NOMO-1 treated with DMSO at 0.1 percent for 48 hours (cell line): ENCODE results near the gene RPUSD2.
A peak's percentile ranks its signal among the peaks of the same experiment; 100 is the strongest.
"Not testable (repeated sequence)": the region's sequence is repeated elsewhere in the genome, so short reads cannot be mapped to it uniquely, and the experiment has no call there.

ENCODE experiments used
- DNase-seq: peaks from one replicate; lab custom pipeline; 2025; ENCODE audit not compliant: unreplicated experiment; lab: John Stamatoyannopoulos, UW

RPUSD2 gene

GRCh38 chr15:40564591-40565332 lies 4.3 kb upstream of the RPUSD2 start, which contains the start of gene CCDC32:
TSS of gene CCDC32 (minus strand) at chr15:40565042. CDS start at chr15:40563015, 2,027 bp downstream.
- DNase-seq = peak; percentile 99

GRCh38 chr15:40565333-40566238 lies 3.5 kb upstream of the RPUSD2 start:
- DNase-seq = no peak

DNA sequence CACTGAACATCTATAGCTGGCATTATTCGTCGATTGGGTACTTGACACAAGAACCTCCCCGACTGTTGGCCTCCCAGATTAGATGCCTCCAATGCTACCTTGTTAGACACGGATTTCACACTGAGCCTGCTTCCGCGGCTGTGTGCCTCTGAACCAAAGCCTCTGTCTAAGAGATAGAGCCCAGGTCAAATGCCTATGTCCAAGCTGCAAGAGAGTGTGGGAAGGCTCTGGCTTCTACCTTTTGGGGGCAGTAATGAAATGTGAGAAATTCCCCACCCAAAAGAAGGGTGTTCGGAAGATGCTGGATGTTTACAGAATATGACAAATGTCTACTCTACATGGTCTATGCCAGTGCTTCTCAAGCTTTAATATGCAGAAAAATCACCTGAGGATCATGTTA lies 2.0 kb upstream of the RPUSD2 start:
- peak; percentile 37 for DNase-seq

GRCh38 chr15:40575113-40575512 lies 6.0 kb downstream of the RPUSD2 start:
- no peak for DNase-seq

- not testable (repeated sequence) for DNase-seq
These were observed 7.8 kb downstream of the RPUSD2 start for GRCh38 chr15:40576914-40577313.

GRCh38 chr15:40578892-40579291 lies 9.8 kb downstream of the RPUSD2 start:
- DNase-seq = no peak

DNA sequence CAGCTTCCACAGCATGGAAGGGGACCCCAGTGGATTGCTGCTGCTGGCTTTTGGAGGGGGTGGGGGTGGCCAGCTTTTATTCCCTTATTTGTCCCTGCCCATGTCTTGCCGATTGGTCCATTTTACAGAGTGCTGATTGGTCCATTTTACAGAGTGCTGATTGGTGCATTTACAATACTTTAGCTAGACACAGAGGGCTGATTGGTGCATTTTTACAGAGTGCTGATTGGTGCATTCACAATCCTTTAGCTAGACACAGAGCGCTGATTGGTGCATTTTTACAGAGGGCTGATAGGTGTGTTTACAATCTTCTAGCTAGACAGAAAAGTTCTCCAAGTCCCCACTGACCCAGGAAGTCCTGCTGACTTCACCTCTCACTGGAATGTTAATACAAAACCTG lies 12.7 kb downstream of the RPUSD2 start:
- DNase-seq = not testable (repeated sequence)

DNA sequence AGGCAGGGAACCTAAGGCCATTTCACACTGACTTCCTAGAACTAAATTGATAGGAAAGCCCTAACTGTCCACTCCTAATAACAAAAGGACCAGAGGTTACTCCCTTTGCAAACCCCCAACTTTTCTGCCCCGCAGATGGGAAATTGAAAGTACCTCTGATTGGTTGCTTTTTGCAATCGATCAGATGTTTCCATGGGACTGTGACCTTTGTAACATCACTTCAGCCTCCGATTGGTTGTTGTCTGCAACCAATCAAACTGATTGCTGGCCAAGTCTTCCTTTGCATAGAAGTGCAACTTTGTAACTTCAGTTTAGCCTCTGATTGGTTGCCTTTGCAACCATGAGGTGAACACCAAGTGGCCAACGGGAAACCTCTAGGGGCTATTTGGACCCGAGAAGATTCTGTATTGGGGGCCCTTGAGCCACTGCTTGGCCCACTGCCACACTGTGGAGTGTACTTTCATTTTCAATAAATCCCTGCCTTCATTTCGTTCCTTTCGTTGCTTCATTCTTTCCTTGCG lies 13.7 kb downstream of the RPUSD2 start:
- DNase-seq = peak; percentile 94

DNA sequence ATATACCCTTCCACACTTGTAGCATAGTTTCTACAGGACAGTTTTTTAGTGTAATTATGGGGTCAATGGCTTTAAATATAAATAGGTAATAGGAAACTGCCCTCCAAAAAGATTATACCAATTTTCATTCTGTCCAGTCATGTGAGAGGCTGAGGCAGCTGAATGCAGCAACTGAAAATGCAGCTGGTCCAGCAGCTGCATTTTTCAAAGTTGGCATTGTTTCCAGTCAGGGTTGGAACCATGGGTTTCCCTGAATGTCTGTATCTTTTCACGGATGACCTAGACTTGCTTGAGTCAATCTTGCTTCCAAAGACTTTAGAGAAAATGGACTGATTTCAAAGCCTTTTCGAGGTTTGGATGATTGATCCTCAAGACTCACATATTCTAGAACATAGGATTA lies 15.1 kb downstream of the RPUSD2 start:
- DNase-seq = no peak

GRCh38 chr15:40590667-40591050 lies 21.6 kb downstream of the RPUSD2 start:
- no peak for DNase-seq

DNA sequence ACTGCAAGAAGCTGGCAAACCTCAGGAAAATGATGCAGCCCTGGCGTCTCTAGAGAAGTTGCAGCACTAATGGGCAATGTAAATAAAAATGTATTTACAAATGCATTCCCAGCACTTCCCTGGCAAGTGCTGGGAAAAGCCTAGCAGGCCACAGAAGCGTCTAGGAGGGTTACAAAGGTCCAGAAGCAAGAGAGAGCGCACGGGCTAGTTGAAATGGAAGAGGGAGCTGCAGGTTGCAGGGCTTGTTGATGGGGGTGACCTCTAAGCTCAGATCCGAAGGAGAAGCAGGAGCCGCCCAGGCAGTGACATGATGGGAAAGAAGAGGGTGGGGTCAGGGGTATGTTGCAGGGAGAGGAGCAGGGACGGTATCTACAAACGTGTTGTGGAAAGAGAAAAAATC lies 22.3 kb downstream of the RPUSD2 start:
- DNase-seq = no peak

DNA sequence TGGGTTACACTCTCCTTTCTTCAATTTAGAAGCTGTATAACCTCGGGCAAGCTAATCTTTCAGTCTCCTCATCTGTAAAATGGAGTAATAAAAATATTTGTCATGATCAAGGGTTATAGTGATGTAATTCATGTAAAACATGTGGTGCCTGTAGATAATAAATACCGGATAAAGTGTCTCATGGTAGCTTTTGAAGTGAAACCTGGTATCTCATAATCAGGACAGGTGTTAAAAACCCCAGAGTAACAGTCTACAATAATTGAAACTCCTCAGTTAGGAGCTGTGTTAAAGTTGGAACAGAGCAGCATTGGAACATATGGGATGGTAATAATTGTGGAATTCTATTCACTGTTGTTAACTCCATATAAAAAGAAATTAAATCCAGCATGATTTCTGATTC lies 24.1 kb downstream of the RPUSD2 start:
- DNase-seq = no peak

- peak; percentile 95 for DNase-seq
These were observed 24.7 kb downstream of the RPUSD2 start, which contains the start of gene KNL1 for GRCh38 chr15:40593588-40594428. TSS of gene KNL1 (plus strand) at chr15:40594249. CDS start at chr15:40602932, 8,683 bp downstream.

DNA sequence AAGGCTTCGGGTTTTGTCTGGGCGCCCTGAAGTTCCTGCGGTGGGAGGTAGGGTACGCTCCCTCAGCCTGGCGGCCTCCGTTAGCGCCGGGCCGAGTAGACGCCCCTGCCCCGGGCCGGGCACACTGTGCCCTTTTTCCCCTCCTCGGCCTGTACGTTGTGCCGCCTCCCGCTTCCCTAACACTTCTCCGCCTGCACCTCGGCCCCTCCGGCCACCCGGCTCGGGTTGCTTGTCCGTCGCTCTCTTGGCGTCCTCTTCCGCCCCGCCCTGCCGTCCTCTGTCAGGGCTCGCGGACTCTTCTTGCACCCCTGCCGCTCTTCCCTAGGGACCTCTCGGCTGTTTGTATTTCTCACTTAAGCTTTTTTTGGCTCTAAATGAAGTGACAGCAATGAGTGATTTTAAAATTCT lies 25.3 kb downstream of the RPUSD2 start:
- peak; percentile 65 for DNase-seq

DNA sequence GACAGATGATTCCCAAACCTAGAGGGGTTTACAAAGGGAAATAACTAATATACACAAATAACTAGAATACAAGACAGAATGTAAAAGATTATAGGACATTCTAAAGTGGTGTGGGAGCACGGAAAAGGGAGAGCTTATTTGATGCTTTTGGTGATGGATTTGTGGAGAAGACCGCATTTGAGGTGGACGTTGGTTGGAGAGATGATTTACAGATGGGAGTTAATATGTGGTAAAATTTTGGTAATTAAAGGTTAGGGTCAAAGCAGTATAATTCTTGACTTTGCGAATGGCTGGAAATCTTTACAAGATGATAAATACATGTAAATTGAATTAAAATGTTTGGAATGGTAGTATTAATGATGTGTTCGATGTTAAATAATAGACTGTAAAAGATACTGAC lies 26.1 kb downstream of the RPUSD2 start:
- DNase-seq = no peak

- no peak for DNase-seq
These were observed 26.7 kb downstream of the RPUSD2 start for GRCh38 chr15:40595773-40596172.

DNA sequence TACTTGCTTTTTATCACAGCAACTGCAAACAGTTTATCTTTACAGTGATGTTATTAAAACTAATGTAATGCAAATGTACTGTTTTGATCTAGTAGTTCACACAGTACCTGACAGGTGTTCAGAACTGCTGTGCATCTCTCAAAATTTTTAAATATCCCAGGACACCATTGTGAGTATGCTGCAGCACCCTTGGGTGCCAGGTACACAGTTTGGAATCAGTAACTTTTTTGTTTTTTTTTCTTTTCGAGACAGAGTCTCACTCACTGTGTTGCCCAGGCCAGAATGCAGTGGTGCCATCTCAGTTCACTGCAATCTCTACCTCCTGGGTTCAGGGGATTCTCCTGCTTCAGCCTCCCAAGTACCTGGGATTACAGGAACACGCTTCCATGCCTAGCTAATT lies 27.9 kb downstream of the RPUSD2 start:
- no peak for DNase-seq

- no peak for DNase-seq
These were observed 29.0 kb downstream of the RPUSD2 start for GRCh38 chr15:40598126-40598525.

- no peak for DNase-seq
These were observed 29.6 kb downstream of the RPUSD2 start for GRCh38 chr15:40598672-40599071.

- no peak for DNase-seq
These were observed 31.9 kb downstream of the RPUSD2 start for GRCh38 chr15:40600956-40601355.

- no peak for DNase-seq
These were observed 34.8 kb downstream of the RPUSD2 start for GRCh38 chr15:40603935-40604334.
